Measurements from ENCODE around the gene CAPN11. TPM values are rescaled to one million over a fixed set of nuclear protein-coding genes. Genes with fewer than 3 reads are reported as not detected.
A peak's percentile ranks its signal among the peaks of the same experiment; 100 is the strongest.

CAPN11 gene
- total and polyA plus RNA-seq, 9 of the 15 experiments (the other 6 are each of a cell fraction or from before 2014, with no cell fraction given): 0.03 to 0.61 (median 0.17) TPM; not detected in 1

DNA sequence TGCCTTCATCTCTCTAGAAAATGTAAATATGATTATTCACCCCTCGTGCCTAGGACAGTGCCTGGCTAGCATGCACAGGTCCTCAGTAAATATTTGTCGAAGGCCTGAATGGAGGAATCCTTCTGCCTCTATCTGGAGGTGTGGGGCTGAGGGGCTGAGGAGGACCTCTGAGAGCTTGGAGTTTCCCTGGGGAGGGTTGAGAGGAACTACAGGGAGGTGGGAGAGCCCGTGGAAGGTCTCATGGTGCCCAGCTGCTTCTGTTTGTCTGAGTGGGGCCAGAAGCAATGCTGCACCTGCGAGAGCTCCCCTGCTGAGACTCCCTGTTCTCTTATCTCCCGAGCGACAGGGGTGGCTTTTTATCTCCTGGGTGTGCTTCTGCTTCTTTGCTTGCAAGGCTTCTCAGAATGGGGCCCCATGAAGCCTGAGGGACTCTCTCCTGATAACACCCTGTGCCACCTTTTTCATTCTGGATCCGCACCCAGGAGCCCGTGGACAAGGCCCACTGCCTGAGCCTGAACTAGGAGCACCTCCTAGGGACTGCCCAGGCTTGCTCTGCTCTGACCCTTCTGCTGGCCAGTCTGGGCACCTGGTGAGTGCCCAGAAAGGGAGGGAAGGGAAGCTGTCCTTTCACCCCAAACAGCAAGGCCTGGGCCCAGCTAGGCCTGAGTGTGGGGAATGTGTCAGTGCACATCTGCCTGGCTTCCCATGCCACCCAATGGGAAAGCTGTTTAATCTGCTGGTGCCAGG is 67.1 kb downstream of the CAPN11 start (continued):
- TF ChIP-seq, protein P1, sequence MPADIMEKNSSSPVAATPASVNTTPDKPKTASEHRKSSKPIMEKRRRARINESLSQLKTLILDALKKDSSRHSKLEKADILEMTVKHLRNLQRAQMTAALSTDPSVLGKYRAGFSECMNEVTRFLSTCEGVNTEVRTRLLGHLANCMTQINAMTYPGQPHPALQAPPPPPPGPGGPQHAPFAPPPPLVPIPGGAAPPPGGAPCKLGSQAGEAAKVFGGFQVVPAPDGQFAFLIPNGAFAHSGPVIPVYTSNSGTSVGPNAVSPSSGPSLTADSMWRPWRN (IDR thresholded peaks at IDR 0.05; ENCODE audit: low read depth): peak; percentile 65; the same call in 1 of the 2 replicates
- TF ChIP-seq ZSCAN32 (CRISPR knock-in tag; IDR thresholded peaks at IDR 0.05) (no peak), MTA2 (IDR thresholded peaks at IDR 0.05; ENCODE audit: low read depth) (peak; percentile 93), SAFB (IDR thresholded peaks at IDR 0.05; ENCODE audit: borderline replicate concordance, low read depth, low read length) (no peak), HDAC2 (IDR thresholded peaks at IDR 0.05) (peak; percentile 94), ZFP36 (IDR thresholded peaks at IDR 0.05; ENCODE audit: low read depth, low read length, partially characterized antibody) (peak; percentile 11), ZNF551 (CRISPR knock-in tag; IDR thresholded peaks at IDR 0.05) (no peak), KLF13 (tag; IDR thresholded peaks at IDR 0.05; ENCODE audit: borderline replicate concordance, low read depth) (0 out of 2 replicates have a peak, but pooled peaks have one; percentile 5), ZNF140 (CRISPR knock-in tag; IDR thresholded peaks at IDR 0.05) (no peak), MCM5 (IDR thresholded peaks at IDR 0.05; ENCODE audit: low read depth) (no peak)
- TF ChIP-seq, protein P2, sequence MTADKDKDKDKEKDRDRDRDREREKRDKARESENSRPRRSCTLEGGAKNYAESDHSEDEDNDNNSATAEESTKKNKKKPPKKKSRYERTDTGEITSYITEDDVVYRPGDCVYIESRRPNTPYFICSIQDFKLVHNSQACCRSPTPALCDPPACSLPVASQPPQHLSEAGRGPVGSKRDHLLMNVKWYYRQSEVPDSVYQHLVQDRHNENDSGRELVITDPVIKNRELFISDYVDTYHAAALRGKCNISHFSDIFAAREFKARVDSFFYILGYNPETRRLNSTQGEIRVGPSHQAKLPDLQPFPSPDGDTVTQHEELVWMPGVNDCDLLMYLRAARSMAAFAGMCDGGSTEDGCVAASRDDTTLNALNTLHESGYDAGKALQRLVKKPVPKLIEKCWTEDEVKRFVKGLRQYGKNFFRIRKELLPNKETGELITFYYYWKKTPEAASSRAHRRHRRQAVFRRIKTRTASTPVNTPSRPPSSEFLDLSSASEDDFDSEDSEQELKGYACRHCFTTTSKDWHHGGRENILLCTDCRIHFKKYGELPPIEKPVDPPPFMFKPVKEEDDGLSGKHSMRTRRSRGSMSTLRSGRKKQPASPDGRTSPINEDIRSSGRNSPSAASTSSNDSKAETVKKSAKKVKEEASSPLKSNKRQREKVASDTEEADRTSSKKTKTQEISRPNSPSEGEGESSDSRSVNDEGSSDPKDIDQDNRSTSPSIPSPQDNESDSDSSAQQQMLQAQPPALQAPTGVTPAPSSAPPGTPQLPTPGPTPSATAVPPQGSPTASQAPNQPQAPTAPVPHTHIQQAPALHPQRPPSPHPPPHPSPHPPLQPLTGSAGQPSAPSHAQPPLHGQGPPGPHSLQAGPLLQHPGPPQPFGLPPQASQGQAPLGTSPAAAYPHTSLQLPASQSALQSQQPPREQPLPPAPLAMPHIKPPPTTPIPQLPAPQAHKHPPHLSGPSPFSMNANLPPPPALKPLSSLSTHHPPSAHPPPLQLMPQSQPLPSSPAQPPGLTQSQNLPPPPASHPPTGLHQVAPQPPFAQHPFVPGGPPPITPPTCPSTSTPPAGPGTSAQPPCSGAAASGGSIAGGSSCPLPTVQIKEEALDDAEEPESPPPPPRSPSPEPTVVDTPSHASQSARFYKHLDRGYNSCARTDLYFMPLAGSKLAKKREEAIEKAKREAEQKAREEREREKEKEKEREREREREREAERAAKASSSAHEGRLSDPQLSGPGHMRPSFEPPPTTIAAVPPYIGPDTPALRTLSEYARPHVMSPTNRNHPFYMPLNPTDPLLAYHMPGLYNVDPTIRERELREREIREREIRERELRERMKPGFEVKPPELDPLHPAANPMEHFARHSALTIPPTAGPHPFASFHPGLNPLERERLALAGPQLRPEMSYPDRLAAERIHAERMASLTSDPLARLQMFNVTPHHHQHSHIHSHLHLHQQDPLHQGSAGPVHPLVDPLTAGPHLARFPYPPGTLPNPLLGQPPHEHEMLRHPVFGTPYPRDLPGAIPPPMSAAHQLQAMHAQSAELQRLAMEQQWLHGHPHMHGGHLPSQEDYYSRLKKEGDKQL (CRISPR knock-in tag; IDR thresholded peaks at IDR 0.05; ENCODE audit: borderline replicate concordance): 0 out of 2 replicates have a peak, but pooled peaks have one; percentile 69
- TF ChIP-seq, protein P3, sequence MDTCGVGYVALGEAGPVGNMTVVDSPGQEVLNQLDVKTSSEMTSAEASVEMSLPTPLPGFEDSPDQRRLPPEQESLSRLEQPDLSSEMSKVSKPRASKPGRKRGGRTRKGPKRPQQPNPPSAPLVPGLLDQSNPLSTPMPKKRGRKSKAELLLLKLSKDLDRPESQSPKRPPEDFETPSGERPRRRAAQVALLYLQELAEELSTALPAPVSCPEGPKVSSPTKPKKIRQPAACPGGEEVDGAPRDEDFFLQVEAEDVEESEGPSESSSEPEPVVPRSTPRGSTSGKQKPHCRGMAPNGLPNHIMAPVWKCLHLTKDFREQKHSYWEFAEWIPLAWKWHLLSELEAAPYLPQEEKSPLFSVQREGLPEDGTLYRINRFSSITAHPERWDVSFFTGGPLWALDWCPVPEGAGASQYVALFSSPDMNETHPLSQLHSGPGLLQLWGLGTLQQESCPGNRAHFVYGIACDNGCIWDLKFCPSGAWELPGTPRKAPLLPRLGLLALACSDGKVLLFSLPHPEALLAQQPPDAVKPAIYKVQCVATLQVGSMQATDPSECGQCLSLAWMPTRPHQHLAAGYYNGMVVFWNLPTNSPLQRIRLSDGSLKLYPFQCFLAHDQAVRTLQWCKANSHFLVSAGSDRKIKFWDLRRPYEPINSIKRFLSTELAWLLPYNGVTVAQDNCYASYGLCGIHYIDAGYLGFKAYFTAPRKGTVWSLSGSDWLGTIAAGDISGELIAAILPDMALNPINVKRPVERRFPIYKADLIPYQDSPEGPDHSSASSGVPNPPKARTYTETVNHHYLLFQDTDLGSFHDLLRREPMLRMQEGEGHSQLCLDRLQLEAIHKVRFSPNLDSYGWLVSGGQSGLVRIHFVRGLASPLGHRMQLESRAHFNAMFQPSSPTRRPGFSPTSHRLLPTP (IDR thresholded peaks at IDR 0.05; ENCODE audit: borderline replicate concordance, extremely low read depth, insufficient read length): no peak

Measured in K562 (cell line).